ENCODE data around the gene TUBA4A.
"Not testable (repeated sequence)": the region's sequence is repeated elsewhere in the genome, so short reads cannot be mapped to it uniquely, and the experiment has no call there.

DNA sequence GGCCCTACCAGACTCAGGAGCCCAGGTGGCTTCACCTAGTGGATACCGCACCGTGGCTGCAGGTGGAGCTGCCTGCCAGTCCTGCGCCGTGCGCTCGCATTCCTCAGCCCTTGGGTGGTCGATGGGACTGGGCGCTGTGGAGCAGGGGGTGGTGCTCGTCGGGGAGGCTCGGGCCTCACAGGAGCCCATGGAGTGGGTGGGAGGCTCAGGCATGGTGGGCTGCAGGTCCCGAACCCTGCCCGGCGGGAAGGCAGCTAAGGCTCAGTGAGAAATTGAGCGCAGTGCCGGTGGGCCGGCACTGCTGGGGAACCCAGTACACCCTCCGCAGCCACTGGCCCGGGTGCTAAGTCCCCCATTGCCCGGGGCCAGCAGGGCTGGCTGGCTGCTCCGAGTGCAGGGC, 52.4 kb downstream of the TUBA4A start:
- TF ChIP-seq, protein P1, sequence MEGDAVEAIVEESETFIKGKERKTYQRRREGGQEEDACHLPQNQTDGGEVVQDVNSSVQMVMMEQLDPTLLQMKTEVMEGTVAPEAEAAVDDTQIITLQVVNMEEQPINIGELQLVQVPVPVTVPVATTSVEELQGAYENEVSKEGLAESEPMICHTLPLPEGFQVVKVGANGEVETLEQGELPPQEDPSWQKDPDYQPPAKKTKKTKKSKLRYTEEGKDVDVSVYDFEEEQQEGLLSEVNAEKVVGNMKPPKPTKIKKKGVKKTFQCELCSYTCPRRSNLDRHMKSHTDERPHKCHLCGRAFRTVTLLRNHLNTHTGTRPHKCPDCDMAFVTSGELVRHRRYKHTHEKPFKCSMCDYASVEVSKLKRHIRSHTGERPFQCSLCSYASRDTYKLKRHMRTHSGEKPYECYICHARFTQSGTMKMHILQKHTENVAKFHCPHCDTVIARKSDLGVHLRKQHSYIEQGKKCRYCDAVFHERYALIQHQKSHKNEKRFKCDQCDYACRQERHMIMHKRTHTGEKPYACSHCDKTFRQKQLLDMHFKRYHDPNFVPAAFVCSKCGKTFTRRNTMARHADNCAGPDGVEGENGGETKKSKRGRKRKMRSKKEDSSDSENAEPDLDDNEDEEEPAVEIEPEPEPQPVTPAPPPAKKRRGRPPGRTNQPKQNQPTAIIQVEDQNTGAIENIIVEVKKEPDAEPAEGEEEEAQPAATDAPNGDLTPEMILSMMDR (IDR thresholded peaks at IDR 0.05): not testable (repeated sequence)
- not testable (repeated sequence) for TF ChIP-seq POLR2AphosphoS5 (IDR thresholded peaks at IDR 0.05)

All from stomach (tissue), 4 donors.